ENCODE data around the gene PFN4. TPM values are rescaled to one million over a fixed set of nuclear protein-coding genes. Genes with fewer than 3 reads are reported as not detected.

Gene PFN4
- polyA plus RNA-seq, 2 of the 4 experiments (the other 2 are of a cell fraction) = 1.6 to 2.3 TPM

DNA sequence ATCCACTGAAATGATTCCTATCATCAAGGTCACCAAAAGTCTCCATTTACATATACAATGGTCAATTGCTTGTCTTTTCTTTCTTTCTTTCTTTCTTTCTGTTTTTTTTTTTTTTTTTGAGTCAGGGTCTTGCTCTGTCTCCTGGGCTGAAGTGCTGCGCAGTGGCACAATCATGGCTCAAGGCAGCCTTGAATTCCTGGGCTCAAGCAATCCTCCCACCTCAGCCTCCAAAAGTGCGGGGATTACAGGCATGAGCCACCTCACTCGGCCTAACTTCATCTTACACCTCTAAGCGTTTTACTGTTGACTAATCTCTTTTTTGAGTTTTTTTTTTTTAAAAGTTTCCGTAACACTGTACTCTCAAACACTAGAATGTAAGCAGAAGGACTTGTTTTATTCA, 47.9 kb downstream of the PFN4 start:
- Histone ChIP-seq H3K27ac (peak overlapping the region; percentile 84 to 85), H3K4me3 (peak overlapping the region; percentile 82), H3K4me2 (peak overlapping the region; percentile 68), H3K4me1 (peaks cover 19% of the 10 kb centered on the region), H3K9me3 (no peaks in the 10 kb centered on the region)
- TF ChIP-seq, protein P1, sequence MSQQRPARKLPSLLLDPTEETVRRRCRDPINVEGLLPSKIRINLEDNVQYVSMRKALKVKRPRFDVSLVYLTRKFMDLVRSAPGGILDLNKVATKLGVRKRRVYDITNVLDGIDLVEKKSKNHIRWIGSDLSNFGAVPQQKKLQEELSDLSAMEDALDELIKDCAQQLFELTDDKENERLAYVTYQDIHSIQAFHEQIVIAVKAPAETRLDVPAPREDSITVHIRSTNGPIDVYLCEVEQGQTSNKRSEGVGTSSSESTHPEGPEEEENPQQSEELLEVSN (IDR thresholded peaks at IDR 0.05; ENCODE audit: borderline replicate concordance, low read depth) = no peak
- TF ChIP-seq ZSCAN20 (CRISPR knock-in tag; IDR thresholded peaks at IDR 0.05) = no peak
- TF ChIP-seq NFE2L2 (conservative IDR thresholded peaks at IDR 0.05; ENCODE audit: low read length) = no peak
- TF ChIP-seq, protein P2, sequence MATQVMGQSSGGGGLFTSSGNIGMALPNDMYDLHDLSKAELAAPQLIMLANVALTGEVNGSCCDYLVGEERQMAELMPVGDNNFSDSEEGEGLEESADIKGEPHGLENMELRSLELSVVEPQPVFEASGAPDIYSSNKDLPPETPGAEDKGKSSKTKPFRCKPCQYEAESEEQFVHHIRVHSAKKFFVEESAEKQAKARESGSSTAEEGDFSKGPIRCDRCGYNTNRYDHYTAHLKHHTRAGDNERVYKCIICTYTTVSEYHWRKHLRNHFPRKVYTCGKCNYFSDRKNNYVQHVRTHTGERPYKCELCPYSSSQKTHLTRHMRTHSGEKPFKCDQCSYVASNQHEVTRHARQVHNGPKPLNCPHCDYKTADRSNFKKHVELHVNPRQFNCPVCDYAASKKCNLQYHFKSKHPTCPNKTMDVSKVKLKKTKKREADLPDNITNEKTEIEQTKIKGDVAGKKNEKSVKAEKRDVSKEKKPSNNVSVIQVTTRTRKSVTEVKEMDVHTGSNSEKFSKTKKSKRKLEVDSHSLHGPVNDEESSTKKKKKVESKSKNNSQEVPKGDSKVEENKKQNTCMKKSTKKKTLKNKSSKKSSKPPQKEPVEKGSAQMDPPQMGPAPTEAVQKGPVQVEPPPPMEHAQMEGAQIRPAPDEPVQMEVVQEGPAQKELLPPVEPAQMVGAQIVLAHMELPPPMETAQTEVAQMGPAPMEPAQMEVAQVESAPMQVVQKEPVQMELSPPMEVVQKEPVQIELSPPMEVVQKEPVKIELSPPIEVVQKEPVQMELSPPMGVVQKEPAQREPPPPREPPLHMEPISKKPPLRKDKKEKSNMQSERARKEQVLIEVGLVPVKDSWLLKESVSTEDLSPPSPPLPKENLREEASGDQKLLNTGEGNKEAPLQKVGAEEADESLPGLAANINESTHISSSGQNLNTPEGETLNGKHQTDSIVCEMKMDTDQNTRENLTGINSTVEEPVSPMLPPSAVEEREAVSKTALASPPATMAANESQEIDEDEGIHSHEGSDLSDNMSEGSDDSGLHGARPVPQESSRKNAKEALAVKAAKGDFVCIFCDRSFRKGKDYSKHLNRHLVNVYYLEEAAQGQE (IDR thresholded peaks at IDR 0.05) = no peak
- no peak for TF ChIP-seq FOSL2 (IDR thresholded peaks at IDR 0.05)
- TF ChIP-seq FOSL2 (CRISPR knock-in tag; IDR thresholded peaks at IDR 0.05) = no peak
- TF ChIP-seq NPAS2 (CRISPR knock-in tag; IDR thresholded peaks at IDR 0.05; ENCODE audit: borderline replicate concordance) = no peak
- FAIRE-seq = no peak
- no peak for ATAC-seq
- WGBS (ENCODE audit: missing lambda C conversion rate) = 43% methylated on average over 5 of the region's 5 CpGs
- CTCF ChIA-PET = interaction anchor here (2.6 to 2.9 kb wide), 2 partner anchors 9 to 149 kb away, joined by 11 to 13 read pairs; partner anchors contain the start of genes ATAD2B and TP53I3
- POLR2A ChIA-PET = interaction anchor here (2.0 to 2.8 kb wide), 3 partner anchors 9 to 149 kb away, joined by 15 to 72 read pairs (median 28); partner anchors contain the start of genes ATAD2B and TP53I3
- no peak for DNase-seq (ENCODE audit: low read depth in 1 of 2, low spot score in 1 of 2)

DNA sequence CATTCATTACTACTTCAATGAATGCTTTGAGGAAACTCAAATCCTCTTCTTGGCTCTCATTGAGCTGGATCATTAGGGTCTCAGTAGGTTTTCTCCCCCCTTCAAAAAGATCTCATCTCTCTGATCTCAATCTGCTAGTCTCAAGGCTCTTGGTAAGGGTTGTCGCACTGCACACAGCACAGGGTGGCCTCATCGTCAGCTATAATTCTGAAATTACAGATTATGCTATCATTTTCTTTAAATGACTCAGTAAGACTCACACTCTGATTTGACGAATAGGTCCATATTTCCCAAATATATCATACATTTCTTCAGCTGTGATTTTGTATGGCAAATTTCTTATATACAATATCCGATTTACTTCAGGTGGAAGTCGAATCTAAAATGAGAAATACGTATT, 49.3 kb downstream of the PFN4 start:
- CTCF ChIA-PET = interaction anchor here (2.1 to 6.6 kb wide), 2 partner anchors 10 to 147 kb away, joined by 11 to 50 read pairs; partner anchors contain the start of genes ATAD2B and TP53I3
- no peak for ATAC-seq
- no peak for DNase-seq (ENCODE audit: low read depth in 1 of 2, low spot score in 1 of 2)
- TF ChIP-seq CHD2 (IDR thresholded peaks at IDR 0.05; ENCODE audit: low read length, partially characterized antibody) (no peak), PHF8 (IDR thresholded peaks at IDR 0.05; ENCODE audit: borderline replicate concordance, low read depth) (no peak), KDM1A (IDR thresholded peaks at IDR 0.05; ENCODE audit: low read depth) (no peak), NR3C1 (IDR thresholded peaks at IDR 0.05) (no peak), FOSL2 (IDR thresholded peaks at IDR 0.05) (no peak), FOSL2 (CRISPR knock-in tag; IDR thresholded peaks at IDR 0.05) (no peak), NPAS2 (CRISPR knock-in tag; IDR thresholded peaks at IDR 0.05; ENCODE audit: borderline replicate concordance) (no peak), BHLHE40 (IDR thresholded peaks at IDR 0.05; ENCODE audit: low read depth, low read length) (no peak), RFX5 (IDR thresholded peaks at IDR 0.05) (no peak)
- TF ChIP-seq, protein P1 (IDR thresholded peaks at IDR 0.05; ENCODE audit: borderline replicate concordance, low read depth) = no peak
- TF ChIP-seq, protein P3, sequence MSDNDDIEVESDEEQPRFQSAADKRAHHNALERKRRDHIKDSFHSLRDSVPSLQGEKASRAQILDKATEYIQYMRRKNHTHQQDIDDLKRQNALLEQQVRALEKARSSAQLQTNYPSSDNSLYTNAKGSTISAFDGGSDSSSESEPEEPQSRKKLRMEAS (IDR thresholded peaks at IDR 0.05) = no peak
- FAIRE-seq = no peak
- no peaks in the 10 kb centered on the region for H3K9me3 ChIP-seq
- H3K4me2 ChIP-seq = no peak overlapping the region
- no peak overlapping the region for H3K27ac ChIP-seq
- WGBS (ENCODE audit: missing lambda C conversion rate) = 92% methylated on average over 6 of the region's 6 CpGs
- H3K4me1 ChIP-seq = peaks cover 19% of the 10 kb centered on the region
- POLR2A ChIA-PET = interaction anchor here (1.7 to 2.0 kb wide), 3 partner anchors 10 to 147 kb away, joined by 5 to 11 read pairs (median 6); partner anchors contain the start of genes ATAD2B, TP53I3 and WDCP
- no peak overlapping the region for H3K4me3 ChIP-seq

DNA sequence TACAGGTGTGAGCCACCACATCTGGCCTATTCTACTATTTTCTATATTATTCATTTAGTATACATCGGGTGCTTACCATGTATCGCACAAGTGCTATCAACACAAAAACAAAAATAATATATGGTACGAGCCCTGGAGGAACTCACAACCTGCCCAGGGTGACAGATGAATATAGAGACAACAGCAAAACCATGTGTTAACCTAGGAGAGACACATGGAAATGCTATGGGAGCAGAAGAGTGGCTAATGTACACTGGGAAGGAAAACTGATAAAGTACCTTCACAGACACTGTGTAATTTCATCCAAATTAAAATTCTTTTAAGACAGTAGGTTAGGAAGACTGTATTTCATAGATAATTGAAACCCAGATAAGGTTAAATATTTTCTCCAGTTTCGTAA, 50.9 kb downstream of the PFN4 start:
- FAIRE-seq = no peak
- ATAC-seq = no peak
- Histone ChIP-seq H3K27ac (no peak overlapping the region), H3K9me3 (no peaks in the 10 kb centered on the region), H3K4me1 (peaks cover 16% of the 10 kb centered on the region), H3K4me2 (no peak overlapping the region), H3K4me3 (no peak overlapping the region)
- CTCF ChIA-PET = interaction anchor here (0.6 to 6.6 kb wide), 4 partner anchors 11 to 145 kb away, joined by 3 to 50 read pairs (median 8); partner anchors contain the start of genes ATAD2B and TP53I3
- no peak for TF ChIP-seq RARB (CRISPR knock-in tag; IDR thresholded peaks at IDR 0.05)
- TF ChIP-seq POLR2AphosphoS2 (conservative IDR thresholded peaks at IDR 0.05; ENCODE audit: low read length) = 0 out of 2 replicates have a peak, but pooled peaks have one; percentile 11
- TF ChIP-seq, protein P4, sequence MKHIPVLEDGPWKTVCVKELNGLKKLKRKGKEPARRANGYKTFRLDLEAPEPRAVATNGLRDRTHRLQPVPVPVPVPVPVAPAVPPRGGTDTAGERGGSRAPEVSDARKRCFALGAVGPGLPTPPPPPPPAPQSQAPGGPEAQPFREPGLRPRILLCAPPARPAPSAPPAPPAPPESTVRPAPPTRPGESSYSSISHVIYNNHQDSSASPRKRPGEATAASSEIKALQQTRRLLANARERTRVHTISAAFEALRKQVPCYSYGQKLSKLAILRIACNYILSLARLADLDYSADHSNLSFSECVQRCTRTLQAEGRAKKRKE (CRISPR knock-in tag; IDR thresholded peaks at IDR 0.05; ENCODE audit: low read depth) = no peak
- TF ChIP-seq HOXA7 (CRISPR knock-in tag; IDR thresholded peaks at IDR 0.05) = no peak
- no peak for TF ChIP-seq CHD4 (IDR thresholded peaks at IDR 0.05; ENCODE audit: borderline replicate concordance)
- no peak for TF ChIP-seq EP300 (IDR thresholded peaks at IDR 0.05)
- no peak for DNase-seq (ENCODE audit: low read depth in 1 of 2, low spot score in 1 of 2)
- POLR2A ChIA-PET = interaction anchor here (1.7 to 2.0 kb wide), 2 partner anchors 25 to 145 kb away, joined by 5 to 6 read pairs; partner anchors contain the start of genes ATAD2B and WDCP
- 91% methylated on average over 4 of the region's 4 CpGs for WGBS (ENCODE audit: missing lambda C conversion rate)
